Aorta (tissue), 5 donors: Measurements from ENCODE around the gene DYDC2. TPM values are rescaled to one million over a fixed set of nuclear protein-coding genes. Genes with fewer than 3 reads are reported as not detected.

Source experiments
- ATAC-seq: fragments of 200-7000 bp; cut with Tn5 transposase; one replicate; pipeline ENCODE4 v1.9.1; 2022; ENCODE audit warnings: moderate library complexity; ENCODE audit not compliant: low FRiP score
- DNase-seq, 2 donors: peaks; one replicate each; pipeline ENCODE4 v3.0.0-alpha.2; 2020
- H3K27ac ChIP-seq, 2 donors: one replicate each; pipeline ENCODE4 v1.5.1; 2013; ENCODE audit warnings: low read length in 2 of 2, mild to moderate bottlenecking in 2 of 2, moderate library complexity in 2 of 2, control low read depth in 1 of 2, inconsistent platforms in 1 of 2, low read depth in 1 of 2
- H3K27me3 ChIP-seq, 2 donors: one replicate each; pipeline ENCODE4 v1.6.1; 2013; ENCODE audit warnings: control low read depth in 1 of 2, low read length in 1 of 2, mild to moderate bottlenecking in 1 of 2, moderate library complexity in 1 of 2; ENCODE audit not compliant: insufficient read depth in 2 of 2, control insufficient read depth in 1 of 2
- H3K36me3 ChIP-seq, 2 donors: one replicate each; pipeline ENCODE4 v1.6.1; 2013; ENCODE audit warnings: control low read depth in 1 of 2, low read length in 1 of 2, mild to moderate bottlenecking in 1 of 2; ENCODE audit not compliant: insufficient read depth in 2 of 2, control insufficient read depth in 1 of 2
- H3K4me1 ChIP-seq, 2 donors: one replicate each; pipeline ENCODE4 v1.6.1; 2013; ENCODE audit warnings: low read length in 2 of 2, control low read depth in 1 of 2, mild to moderate bottlenecking in 1 of 2, moderate library complexity in 1 of 2; ENCODE audit not compliant: insufficient read depth in 2 of 2, control insufficient read depth in 1 of 2
- H3K4me3 ChIP-seq, 2 donors: one replicate each; pipeline ENCODE4 v1.5.1; 2013; ENCODE audit warnings: low read length in 2 of 2, control low read depth in 1 of 2, mild to moderate bottlenecking in 1 of 2
- H3K9me3 ChIP-seq: one replicate; pipeline ENCODE4 v1.6.1; 2013; ENCODE audit warnings: mild to moderate bottlenecking, low read length; ENCODE audit not compliant: control insufficient read depth
- WGBS, 2 donors: extraction: QIAGEN DNeasy Blood & Tissue Kit; methylation state at CpG; one replicate each; pipeline ENCODE4 v1.1.7; 2013; 5-methylcytosine and 5-hydroxymethylcytosine counted together
- intact Hi-C, 2 donors: fragments of 100-400 bp; cut with DNase I; formaldehyde crosslinking; loops; one replicate each; pipeline versions ENCODE4 v1.14.2 to v1.15.0; 2022
- polyA plus RNA-seq, 2 donors: library from polyadenylated mRNA; stranded (reverse); fragments of 200-250 nt; gene quantifications; one replicate each; pipeline ENCODE4 v1.2.3, GENCODE V29; 2013
- total RNA-seq, 2 donors: library from RNA; stranded (reverse); fragmentation: NEBNext Ultra II Directional; extraction: Animal tissue kit (Norgen Biotek cat#: 25700); gene quantifications; one replicate each; pipeline ENCODE4 v1.2.1, GENCODE V29; 2021
- donor health status: healthy with polysubstance abuse.
- donor health status: Bipolar disorder and iron deficiency.
- donor health status: DM: no; HTN: no; CAD: no.
- donor health status: DM: no; HTN: no; CAD: no.
- donor health status: DM: yes; HTN: yes; CAD: no.

The DYDC2 gene
- total and polyA plus RNA-seq, 4 donors: not detected

GRCh38 chr10:80322711-80323110 is 33.9 kb upstream of the DYDC2 start:
- H3K9me3 ChIP-seq: no peaks in the 10 kb centered on the region
- H3K27ac ChIP-seq: no peak overlapping the region
- H3K4me1 ChIP-seq: no peaks in the 10 kb centered on the region
- H3K27me3 ChIP-seq: no peaks in the 10 kb centered on the region
- intact Hi-C loops: no loop called here
- DNase-seq: no peak
- no peak for ATAC-seq
- no peaks in the 10 kb centered on the region for H3K36me3 ChIP-seq
- no peak overlapping the region for H3K4me3 ChIP-seq
- WGBS, 2 donors: 26 to 28% methylated on average over 1 of the region's 1 CpG

DNA sequence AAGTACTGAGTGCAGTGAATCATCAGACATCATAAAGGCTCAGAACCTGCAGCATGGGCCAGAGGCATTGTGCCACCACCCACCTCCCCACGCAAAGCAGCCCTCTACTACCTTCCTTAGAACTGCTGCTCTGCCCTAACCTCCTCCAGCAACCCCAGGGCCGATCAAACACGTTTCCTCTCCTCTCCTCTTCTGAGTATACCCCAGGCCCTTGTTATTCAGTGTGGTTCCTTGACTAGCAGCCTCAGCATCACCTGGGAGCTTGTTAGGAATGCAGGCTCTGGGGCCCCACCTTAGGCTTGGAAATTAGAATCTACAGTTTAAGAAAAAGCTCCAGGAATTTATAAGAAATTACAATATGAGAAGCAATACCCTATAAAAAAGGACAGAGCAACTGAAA is 33.3 kb upstream of the DYDC2 start:
- WGBS, 2 donors: 53 to 61% methylated on average over 3 of the region's 3 CpGs

GRCh38 chr10:80324086-80324485 is 32.5 kb upstream of the DYDC2 start:
- intact Hi-C loops: no loop called here
- Histone ChIP-seq H3K36me3 (no peaks in the 10 kb centered on the region), H3K9me3 (no peaks in the 10 kb centered on the region), H3K27ac (no peak overlapping the region), H3K27me3 (no peaks in the 10 kb centered on the region), H3K4me1 (no peaks in the 10 kb centered on the region), H3K4me3 (no peak overlapping the region)
- DNase-seq (no peak), ATAC-seq (no peak)
- 4 to 12% methylated on average over 1 of the region's 1 CpG for WGBS, 2 donors

More for the DNA sequence above, 33.3 kb upstream of the DYDC2 start:
- ATAC-seq (no peak), DNase-seq (no peak)
- no peak overlapping the region for H3K4me3 ChIP-seq
- no peaks in the 10 kb centered on the region for H3K27me3 ChIP-seq
- H3K9me3 ChIP-seq: no peaks in the 10 kb centered on the region
- intact Hi-C loops: no loop called here
- H3K36me3 ChIP-seq: no peaks in the 10 kb centered on the region
- H3K4me1 ChIP-seq: no peaks in the 10 kb centered on the region
- no peak overlapping the region for H3K27ac ChIP-seq

- no peak overlapping the region for H3K4me3 ChIP-seq
- 70 to 73% methylated on average over 6 of the region's 6 CpGs for WGBS, 2 donors
- no peaks in the 10 kb centered on the region for H3K36me3 ChIP-seq
- ATAC-seq: no peak
- intact Hi-C loops: no loop called here
- no peak for DNase-seq
- no peaks in the 10 kb centered on the region for H3K27me3 ChIP-seq
- no peaks in the 10 kb centered on the region for H3K9me3 ChIP-seq
- no peaks in the 10 kb centered on the region for H3K4me1 ChIP-seq
- no peak overlapping the region for H3K27ac ChIP-seq
These were observed 31.7 kb upstream of the DYDC2 start for GRCh38 chr10:80324891-80325364.

DNA sequence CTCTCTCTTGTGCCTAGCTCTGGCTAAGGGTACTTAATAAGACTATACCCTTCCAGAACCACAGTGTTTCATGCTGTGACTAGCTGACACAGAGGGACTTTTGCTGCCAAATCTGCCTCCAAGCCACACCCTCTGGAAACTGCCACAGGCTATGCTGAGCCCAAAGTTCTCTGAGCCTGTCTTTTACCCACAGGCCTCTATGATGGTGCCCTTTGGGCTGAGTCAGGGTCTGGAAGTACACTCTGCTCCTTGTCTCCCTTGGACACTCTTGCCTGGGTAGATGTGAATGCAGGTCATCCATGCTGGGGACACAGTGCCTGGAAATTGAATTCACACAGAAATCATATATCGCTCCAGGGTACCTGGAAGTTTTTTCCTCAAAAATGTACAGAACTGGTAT is 22.6 kb upstream of the DYDC2 start:
- H3K9me3 ChIP-seq: no peaks in the 10 kb centered on the region
- no peaks in the 10 kb centered on the region for H3K36me3 ChIP-seq
- intact Hi-C loops: no loop called here
- DNase-seq: no peak
- no peaks in the 10 kb centered on the region for H3K27me3 ChIP-seq
- H3K27ac ChIP-seq: no peak overlapping the region
- H3K4me3 ChIP-seq: no peak overlapping the region
- H3K4me1 ChIP-seq: no peaks in the 10 kb centered on the region
- WGBS, 2 donors: 94 to 100% methylated on average over 1 of the region's 1 CpG
- ATAC-seq: no peak

- ATAC-seq (no peak), DNase-seq (no peak)
- H3K27me3 ChIP-seq: no peaks in the 10 kb centered on the region
- H3K9me3 ChIP-seq: no peaks in the 10 kb centered on the region
- no peak overlapping the region for H3K4me3 ChIP-seq
- no peaks in the 10 kb centered on the region for H3K36me3 ChIP-seq
- H3K27ac ChIP-seq: no peak overlapping the region
- 77 to 79% methylated on average over 1 of the region's 1 CpG for WGBS, 2 donors
- intact Hi-C loops: no loop called here
- no peaks in the 10 kb centered on the region for H3K4me1 ChIP-seq
These were observed 12.3 kb upstream of the DYDC2 start for GRCh38 chr10:80344276-80344675.

GRCh38 chr10:80344912-80345311 is 11.7 kb upstream of the DYDC2 start:
- 61 to 66% methylated on average over 2 of the region's 2 CpGs for WGBS, 2 donors
- no peak for DNase-seq

DNA sequence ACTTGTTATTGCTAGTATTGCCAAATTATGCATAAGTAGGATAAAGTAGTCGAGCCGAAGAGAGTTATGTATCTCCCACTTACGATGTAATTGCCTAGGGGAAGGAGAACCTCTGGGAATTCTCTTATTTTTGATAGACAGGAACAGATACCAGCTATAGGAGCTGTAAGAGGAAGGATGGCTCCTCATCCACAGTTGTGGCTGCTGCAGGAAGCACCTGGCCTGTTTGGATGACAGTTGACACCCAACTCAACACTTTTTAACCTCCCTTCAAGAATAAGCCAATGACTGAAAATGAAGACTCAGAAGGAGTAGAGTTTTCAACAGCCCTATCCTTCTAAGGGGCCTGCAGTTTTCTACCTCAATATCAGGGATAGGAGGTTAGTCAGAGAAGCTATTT is 6.3 kb upstream of the DYDC2 start:
- Histone ChIP-seq H3K9me3 (no peaks in the 10 kb centered on the region), H3K27ac (no peak overlapping the region), H3K27me3 (no peaks in the 10 kb centered on the region), H3K36me3 (no peaks in the 10 kb centered on the region), H3K4me1 (no peaks in the 10 kb centered on the region), H3K4me3 (no peak overlapping the region)
- 83 to 86% methylated on average over 3 of the region's 3 CpGs for WGBS, 2 donors
- ATAC-seq (no peak), DNase-seq (no peak)
- intact Hi-C loops: no loop called here

More at GRCh38 chr10:80344912-80345311, 11.7 kb upstream of the DYDC2 start:
- H3K4me1 ChIP-seq: no peaks in the 10 kb centered on the region
- no peaks in the 10 kb centered on the region for H3K9me3 ChIP-seq
- no peak for ATAC-seq
- H3K4me3 ChIP-seq: no peak overlapping the region
- H3K27me3 ChIP-seq: no peaks in the 10 kb centered on the region
- no peaks in the 10 kb centered on the region for H3K36me3 ChIP-seq
- H3K27ac ChIP-seq: no peak overlapping the region
- intact Hi-C loops: no loop called here

GRCh38 chr10:80351220-80351619 is 5.4 kb upstream of the DYDC2 start:
- Histone ChIP-seq H3K36me3 (no peaks in the 10 kb centered on the region), H3K27ac (no peak overlapping the region), H3K4me3 (no peak overlapping the region), H3K4me1 (peaks cover 0 to 2% of the 10 kb centered on the region in 2 donors), H3K27me3 (no peaks in the 10 kb centered on the region), H3K9me3 (no peaks in the 10 kb centered on the region)
- intact Hi-C loops: no loop called here
- WGBS, 2 donors: 92 to 96% methylated on average over 3 of the region's 3 CpGs
- ATAC-seq: no peak
- no peak for DNase-seq
